SK-N-SH (cell line): ENCODE data around the gene PWWP2B.

Source experiments
- GABPA ChIP-seq: IDR thresholded peaks from 2 replicates; pipeline ENCODE4 v1.4.0; 2012; ENCODE audit warnings: low read depth, mild to moderate bottlenecking
- RCOR1 ChIP-seq: fragments of 150-350 bp; IDR thresholded peaks from 2 replicates; pipeline ENCODE4 v1.6.1; 2017; ENCODE audit warnings: antibody characterized with exemption, low read length
- RXRA ChIP-seq: IDR thresholded peaks from 2 replicates; pipeline ENCODE4 v1.4.0; 2012; ENCODE audit warnings: low read depth, mild to moderate bottlenecking, borderline replicate concordance
- TAF1 ChIP-seq: IDR thresholded peaks from 2 replicates; pipeline ENCODE4 v1.6.1; 2012; ENCODE audit warnings: low read depth, mild to moderate bottlenecking, low read length, moderate library complexity, borderline replicate concordance
- TF ChIP-seq, protein P1 (sequence below): fragments of 200-600 bp; sonication (generic); IDR thresholded peaks from 2 replicates; pipeline ENCODE4 v1.6.1; 2017; ENCODE audit warnings: antibody characterized with exemption, mild to moderate bottlenecking, moderate library complexity
- TF ChIP-seq, protein P2 (sequence below): fragments of 150-350 bp; IDR thresholded peaks from 2 replicates; pipeline ENCODE4 v1.6.1; 2017; ENCODE audit warnings: antibody characterized with exemption, low read length, low read depth, borderline replicate concordance
- TF ChIP-seq, protein P3 (sequence below): IDR thresholded peaks from 2 replicates; pipeline ENCODE4 v1.4.0; 2012; ENCODE audit warnings: low read depth

DNA sequence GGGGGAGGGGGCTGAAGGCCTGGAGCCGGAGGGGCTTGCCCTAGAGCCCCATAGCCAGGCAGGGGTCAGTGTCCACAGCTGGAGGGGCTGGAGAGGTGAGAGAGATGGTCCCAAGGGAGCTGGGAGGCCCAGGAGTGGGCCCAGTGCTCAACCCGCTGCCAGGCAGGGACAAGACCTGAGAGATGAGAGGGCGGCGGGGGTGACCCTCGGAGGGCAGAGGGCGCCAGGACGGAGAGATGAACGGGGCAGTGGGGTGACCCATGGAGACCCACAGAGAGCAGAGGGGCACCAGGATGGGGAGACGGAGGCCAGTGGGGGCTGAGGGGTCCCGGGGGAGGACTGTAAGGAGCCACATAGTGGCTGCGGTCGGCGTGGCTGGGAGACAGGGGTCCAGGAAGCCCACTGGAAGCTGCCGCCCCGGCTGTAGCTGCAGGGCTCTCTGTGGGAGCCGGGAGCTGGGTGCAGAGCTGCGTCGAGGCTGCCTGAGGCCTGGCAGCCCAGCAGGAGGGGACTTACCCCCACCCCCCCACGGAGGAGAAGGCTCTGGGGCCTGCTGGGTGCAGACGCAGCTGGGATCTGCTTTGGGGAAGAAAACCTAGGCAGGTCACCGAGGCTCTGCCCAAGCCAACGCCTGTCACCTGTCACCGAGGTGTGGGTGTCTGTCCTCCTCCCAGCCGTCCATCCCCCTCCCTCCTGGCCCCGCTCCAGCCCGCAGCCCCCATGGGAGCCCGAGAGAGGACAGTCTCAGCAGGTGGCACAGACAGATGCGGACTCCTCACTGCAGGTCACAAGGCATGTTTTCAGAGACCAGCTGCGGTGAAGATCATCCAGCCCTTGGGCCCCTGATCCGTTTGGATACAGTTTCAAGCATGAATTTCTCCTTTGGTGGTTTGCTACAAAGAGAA lies 25.1 kb downstream of the PWWP2B start:
- TF ChIP-seq, protein P1, sequence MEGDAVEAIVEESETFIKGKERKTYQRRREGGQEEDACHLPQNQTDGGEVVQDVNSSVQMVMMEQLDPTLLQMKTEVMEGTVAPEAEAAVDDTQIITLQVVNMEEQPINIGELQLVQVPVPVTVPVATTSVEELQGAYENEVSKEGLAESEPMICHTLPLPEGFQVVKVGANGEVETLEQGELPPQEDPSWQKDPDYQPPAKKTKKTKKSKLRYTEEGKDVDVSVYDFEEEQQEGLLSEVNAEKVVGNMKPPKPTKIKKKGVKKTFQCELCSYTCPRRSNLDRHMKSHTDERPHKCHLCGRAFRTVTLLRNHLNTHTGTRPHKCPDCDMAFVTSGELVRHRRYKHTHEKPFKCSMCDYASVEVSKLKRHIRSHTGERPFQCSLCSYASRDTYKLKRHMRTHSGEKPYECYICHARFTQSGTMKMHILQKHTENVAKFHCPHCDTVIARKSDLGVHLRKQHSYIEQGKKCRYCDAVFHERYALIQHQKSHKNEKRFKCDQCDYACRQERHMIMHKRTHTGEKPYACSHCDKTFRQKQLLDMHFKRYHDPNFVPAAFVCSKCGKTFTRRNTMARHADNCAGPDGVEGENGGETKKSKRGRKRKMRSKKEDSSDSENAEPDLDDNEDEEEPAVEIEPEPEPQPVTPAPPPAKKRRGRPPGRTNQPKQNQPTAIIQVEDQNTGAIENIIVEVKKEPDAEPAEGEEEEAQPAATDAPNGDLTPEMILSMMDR, result no peak
- TF ChIP-seq, protein P2, sequence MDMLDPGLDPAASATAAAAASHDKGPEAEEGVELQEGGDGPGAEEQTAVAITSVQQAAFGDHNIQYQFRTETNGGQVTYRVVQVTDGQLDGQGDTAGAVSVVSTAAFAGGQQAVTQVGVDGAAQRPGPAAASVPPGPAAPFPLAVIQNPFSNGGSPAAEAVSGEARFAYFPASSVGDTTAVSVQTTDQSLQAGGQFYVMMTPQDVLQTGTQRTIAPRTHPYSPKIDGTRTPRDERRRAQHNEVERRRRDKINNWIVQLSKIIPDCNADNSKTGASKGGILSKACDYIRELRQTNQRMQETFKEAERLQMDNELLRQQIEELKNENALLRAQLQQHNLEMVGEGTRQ, result no peak
- TF ChIP-seq GABPA, result no peak
- no peak for TF ChIP-seq RXRA
- TF ChIP-seq, protein P3, sequence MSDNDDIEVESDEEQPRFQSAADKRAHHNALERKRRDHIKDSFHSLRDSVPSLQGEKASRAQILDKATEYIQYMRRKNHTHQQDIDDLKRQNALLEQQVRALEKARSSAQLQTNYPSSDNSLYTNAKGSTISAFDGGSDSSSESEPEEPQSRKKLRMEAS, result no peak
- TF ChIP-seq TAF1, result no peak
- TF ChIP-seq RCOR1, result no peak
